T47D (cell line): ENCODE measurements around the gene GNA12.
A peak's percentile ranks its signal among the peaks of the same experiment; 100 is the strongest.
"Not testable (repeated sequence)": the region's sequence is repeated elsewhere in the genome, so short reads cannot be mapped to it uniquely, and the experiment has no call there.

Experiments
- DNase-seq, 2 experiments: peaks; one replicate each; pipeline versions ENCODE4 v3.0.0 to v3.0.0-alpha.2; 2011 to 2012; ENCODE audit warnings: low read depth in 1 of 2, low spot score in 1 of 2
- JUND ChIP-seq: IDR thresholded peaks from 2 replicates; pipeline ENCODE4 v1.6.1; 2012; ENCODE audit warnings: low read depth
- in situ Hi-C: cut with HindIII; loops from 2 replicates; pipeline ENCODE4 v1.10.0; 2016; ENCODE audit warnings: low sequenced_read_pairs, low pct_unique_long_range_greater_than_20kb

GNA12 gene

GRCh38 chr7:2760098-2760889 is 83.8 kb downstream of the GNA12 start:
- in situ Hi-C loops, result no loop called here
- TF ChIP-seq JUND, result no peak
- peak; percentile 27 to 73 for DNase-seq

- no peak for TF ChIP-seq JUND
- in situ Hi-C loops, result no loop called here
- DNase-seq, result no peak
Observed at GRCh38 chr7:2759736-2760097, 84.4 kb downstream of the GNA12 start.

DNA sequence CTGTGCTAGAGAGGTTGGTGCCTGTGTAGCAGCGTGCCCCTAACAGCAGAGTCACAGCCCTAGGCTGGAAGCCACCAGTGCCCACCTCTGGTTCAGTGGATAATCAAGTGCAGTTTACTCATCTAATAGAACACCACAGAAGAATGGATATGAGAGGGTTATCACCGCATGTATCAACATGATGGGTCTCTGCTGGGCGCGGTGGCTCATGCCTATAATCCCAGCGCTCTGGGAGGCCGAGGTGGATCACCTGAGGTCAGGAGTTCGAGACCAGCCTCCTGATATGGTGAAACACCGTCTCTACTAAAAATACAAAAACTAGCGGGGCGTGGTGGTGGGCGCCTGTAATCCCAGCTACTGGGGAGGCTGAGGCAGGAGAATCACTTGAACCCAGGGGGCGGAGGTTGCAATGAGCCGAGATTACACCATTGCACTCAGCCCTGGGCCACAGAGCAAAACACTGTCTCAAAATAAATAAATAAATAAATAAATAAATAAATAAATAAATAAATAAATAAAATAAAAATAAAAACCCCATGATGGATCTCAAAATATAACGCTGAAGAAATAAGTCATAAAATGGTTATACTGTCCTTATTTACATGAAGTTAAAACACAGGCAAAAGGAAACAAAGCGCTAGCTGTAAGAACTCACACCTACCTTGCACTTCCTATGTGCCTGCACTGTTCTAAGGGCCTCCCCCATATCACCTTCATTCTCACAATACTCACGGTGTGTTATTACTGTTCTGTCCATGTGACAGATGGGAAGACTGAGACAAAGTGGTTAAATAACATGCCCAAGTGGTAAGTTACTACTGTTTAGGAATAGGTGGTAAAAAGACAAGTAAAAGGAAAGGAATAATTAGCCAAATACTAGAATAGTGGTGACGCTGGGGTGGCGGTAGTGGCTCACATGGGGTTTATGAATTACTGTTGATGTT is 85.2 kb downstream of the GNA12 start:
- in situ Hi-C loops, result no loop called here
- no peak for DNase-seq
- TF ChIP-seq JUND, result no peak

DNA sequence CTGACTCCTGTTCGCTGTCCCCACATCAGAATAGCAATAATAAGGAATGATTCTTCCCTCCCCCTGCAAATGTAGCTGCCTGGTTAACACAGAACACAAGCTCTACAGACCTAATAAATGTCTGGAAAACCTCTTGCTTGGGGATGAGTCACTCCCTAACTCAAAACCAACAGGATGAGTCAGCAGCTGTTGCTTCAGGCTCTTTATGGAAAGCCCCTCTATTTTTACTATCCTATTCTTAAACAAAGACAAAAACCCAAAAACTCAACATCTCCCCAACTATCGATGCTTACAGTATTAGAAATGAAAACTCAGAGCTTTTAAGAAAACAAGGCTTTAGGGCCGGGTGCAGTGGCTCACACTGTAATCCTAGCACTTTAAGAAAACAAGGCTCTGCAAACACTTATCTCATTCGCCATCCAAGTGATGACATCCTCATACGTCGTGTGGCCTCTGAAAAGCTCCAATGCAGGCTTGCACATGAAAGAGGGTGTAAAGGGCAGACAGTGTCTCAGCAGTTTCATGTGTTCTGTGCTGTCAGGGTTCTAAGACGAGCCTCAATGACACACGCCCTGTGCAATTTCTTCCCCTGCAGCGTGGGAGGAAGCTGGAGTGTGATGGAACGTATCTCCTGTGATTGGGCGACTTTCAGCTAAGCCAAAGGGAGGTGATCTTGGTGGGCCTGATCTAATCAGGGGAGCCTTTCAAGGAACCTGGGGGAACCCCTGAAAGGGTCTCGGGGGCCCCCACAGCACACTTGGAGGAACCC is 86.0 kb downstream of the GNA12 start:
- peak in 1 of 2 experiments; percentile 68 for DNase-seq
- TF ChIP-seq JUND, result peak; percentile 77; the same call in 1 of the 2 replicates
- in situ Hi-C loops, result no loop called here

- DNase-seq, result no peak
- TF ChIP-seq JUND, result no peak
- in situ Hi-C loops, result no loop called here
Observed at GRCh38 chr7:2757361-2757903, 86.7 kb downstream of the GNA12 start.

DNA sequence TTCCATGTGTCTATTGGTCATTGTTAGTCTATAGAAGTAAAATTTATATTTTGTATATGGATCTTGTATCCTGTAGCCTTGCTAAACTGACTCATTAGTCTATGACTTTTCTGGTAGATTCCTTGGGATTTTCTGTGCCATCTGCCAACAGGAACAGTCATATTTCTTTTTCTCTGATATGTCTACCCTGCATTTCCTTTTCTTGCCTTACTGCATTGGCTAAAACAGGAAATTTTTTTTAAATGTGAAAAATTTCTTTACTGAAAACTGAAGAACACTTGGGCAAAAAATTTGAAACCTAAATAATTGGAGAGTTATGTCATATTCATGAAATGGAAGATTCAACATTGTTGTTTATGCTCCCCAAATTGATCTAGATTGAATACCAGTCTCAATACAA is 88.6 kb downstream of the GNA12 start:
- no peak for DNase-seq
- TF ChIP-seq JUND, result no peak
- in situ Hi-C loops, result no loop called here

GRCh38 chr7:2754912-2755311 is 89.2 kb downstream of the GNA12 start:
- in situ Hi-C loops, result no loop called here
- no peak for TF ChIP-seq JUND
- no peak for DNase-seq

DNA sequence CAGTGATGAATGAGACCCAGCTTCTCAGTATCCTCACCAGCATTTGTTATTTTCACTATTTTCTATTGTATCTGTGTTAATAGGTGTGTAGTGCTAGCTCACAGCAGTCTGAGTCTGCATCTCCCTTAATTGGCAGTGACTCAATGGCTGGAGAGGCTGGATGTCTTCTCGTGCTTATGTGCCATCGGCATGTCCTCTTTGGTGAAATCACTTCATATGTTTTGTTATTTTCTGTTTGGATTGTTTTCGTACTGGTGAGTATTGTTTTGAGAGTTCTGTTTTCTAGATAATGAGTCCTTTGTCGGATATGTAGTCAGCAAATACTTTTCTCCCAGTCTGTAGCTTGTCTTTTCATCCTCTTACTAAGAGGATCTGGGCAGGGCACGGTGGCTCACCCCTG is 90.0 kb downstream of the GNA12 start:
- in situ Hi-C loops, result no loop called here
- DNase-seq, result no peak
- TF ChIP-seq JUND, result no peak

- in situ Hi-C loops, result no loop called here
- TF ChIP-seq JUND, result no peak
- no peak for DNase-seq
Observed at GRCh38 chr7:2753148-2753547, 91.0 kb downstream of the GNA12 start.

DNA sequence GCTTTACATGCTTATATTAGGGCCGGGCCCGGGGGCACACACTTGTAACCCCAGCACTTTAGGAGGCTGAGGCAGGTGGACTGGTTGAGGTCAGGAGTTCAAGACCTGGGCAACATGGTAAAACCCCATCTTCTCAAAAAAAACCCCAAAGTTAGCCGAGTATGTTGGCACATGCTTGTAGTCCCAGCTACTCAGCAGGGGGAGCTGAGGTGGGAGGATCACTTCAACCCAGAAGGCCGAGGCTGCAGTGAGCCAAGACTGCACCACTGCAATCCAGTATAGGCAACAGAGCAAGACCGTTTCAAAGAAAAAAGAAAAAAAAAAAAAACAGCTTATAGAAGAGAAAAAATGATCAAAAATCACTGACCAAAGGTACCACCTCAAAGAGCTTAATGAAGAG is 93.0 kb downstream of the GNA12 start:
- no peak for DNase-seq
- in situ Hi-C loops, result no loop called here
- no peak for TF ChIP-seq JUND

GRCh38 chr7:2750004-2750407 is 94.1 kb downstream of the GNA12 start:
- no peak for DNase-seq
- no peak for TF ChIP-seq JUND
- in situ Hi-C loops, result no loop called here

DNA sequence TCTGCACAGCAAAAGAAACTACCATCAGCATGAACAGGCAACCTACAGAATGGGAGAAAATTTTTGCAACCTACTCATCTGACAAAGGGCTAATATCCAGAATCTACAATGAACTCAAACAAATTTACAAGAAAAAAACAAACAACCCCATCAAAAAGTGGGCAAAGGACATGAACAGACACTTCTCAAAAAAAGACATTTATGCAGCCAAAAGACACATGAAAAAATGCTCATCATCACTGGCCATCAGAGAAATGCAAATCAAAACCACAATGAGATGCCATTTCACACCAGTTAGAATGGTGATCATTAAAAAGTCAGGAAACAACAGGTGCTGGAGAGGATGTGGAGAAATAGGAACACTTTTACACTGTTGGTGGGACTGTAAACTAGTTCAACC is 95.4 kb downstream of the GNA12 start:
- DNase-seq, in situ Hi-C loops: not testable (repeated sequence)

DNA sequence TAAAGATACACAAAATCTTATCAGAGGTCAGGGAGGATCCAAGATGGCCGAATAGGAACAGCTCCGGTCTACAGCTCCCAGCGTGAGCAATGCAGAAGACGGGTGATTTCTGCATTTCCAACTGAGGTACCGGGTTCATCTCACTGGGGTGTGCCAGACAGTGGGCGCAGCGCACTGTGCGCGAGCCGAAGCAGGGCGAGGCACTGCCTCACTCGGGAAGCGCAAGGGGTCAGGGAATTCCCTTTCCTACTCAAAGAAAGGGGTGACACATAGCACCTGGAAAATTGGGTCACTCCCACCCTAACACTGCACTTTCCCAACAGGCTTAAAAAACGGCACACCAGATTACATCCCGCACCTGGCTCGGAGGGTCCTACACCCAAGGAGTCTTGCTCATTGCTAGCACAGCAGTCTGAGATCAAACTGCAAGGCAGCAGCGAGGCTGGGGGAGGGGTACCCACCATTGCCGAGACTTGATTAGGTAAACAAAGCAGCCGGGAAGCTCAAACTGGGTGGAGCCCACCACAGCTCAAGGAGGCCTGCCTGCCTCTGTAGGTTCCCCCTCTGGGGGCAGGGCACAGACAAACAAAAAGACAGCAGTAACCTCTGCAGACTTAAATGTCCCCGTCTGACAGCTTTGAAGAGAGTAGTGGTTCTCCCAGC is 100.5 kb downstream of the GNA12 start:
- in situ Hi-C loops, DNase-seq: not testable (repeated sequence)
